ENCODE data around the gene NDN.
A peak's percentile ranks its signal among the peaks of the same experiment; 100 is the strongest.

The NDN gene

DNA sequence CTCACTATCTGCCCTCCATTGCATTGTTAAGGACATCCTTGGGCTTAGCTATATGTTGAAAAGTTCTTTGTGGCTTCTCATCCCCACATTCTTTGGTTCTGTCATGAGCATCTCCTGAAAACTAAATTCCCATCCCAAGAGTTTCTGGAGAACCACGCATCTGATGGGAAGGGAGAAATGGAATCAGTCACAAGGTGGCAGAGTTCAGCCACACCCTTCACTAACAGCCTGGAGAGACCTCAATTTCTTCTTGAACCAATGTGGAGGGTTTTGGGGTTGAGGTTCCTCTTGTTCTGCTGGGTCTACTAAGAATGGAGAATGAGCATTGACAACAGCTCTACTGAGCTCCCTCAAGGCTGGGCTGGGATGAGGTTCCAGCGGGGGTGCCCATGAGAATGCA is 23.9 kb downstream of the NDN start:
- peaks cover 3% of the 10 kb centered on the region for H3K27me3 Mint-ChIP-seq (ENCODE audit: low read depth, poor library complexity)
- H3K4me1 Mint-ChIP-seq: no peaks in the 10 kb centered on the region
- no peak overlapping the region for H3K4me3 Mint-ChIP-seq
- H3K36me3 Mint-ChIP-seq (ENCODE audit: low read depth): no peaks in the 10 kb centered on the region
- no peak overlapping the region for H3K27ac Mint-ChIP-seq
- DNase-seq: no peak
- TF ChIP-seq CTCF (IDR thresholded peaks at IDR 0.05): no peak
- H3K9me3 Mint-ChIP-seq: peaks cover 31% of the 10 kb centered on the region

GRCh38 chr15:23648920-23649515 is 38.1 kb downstream of the NDN start:
- Mint-ChIP-seq H3K9me3 (peaks cover 39% of the 10 kb centered on the region), H3K4me1 (peaks cover 14% of the 10 kb centered on the region), H3K36me3 (ENCODE audit: low read depth) (no peaks in the 10 kb centered on the region), H3K4me3 (peak overlapping the region; percentile 41), H3K27ac (no peak overlapping the region), H3K27me3 (ENCODE audit: low read depth, poor library complexity) (peaks cover 23% of the 10 kb centered on the region)
- TF ChIP-seq CTCF (IDR thresholded peaks at IDR 0.05): peak; percentile 61
- DNase-seq: peak; percentile 70

GRCh38 chr15:23647421-23648370 is 39.4 kb downstream of the NDN start, which contains the start of gene MAGEL2:
MAGEL2 (minus strand) TSS chr15:23647867; CDS start chr15:23647742, 125 bp downstream.
- peaks cover 20% of the 10 kb centered on the region for H3K27me3 Mint-ChIP-seq (ENCODE audit: low read depth, poor library complexity)
- TF ChIP-seq CTCF (IDR thresholded peaks at IDR 0.05): no peak
- peak; percentile 60 for DNase-seq
- peaks cover 18% of the 10 kb centered on the region for H3K4me1 Mint-ChIP-seq
- no peaks in the 10 kb centered on the region for H3K36me3 Mint-ChIP-seq (ENCODE audit: low read depth)
- peaks cover 45% of the 10 kb centered on the region for H3K9me3 Mint-ChIP-seq
- H3K27ac Mint-ChIP-seq: no peak within 1 kb of the TSS
- peak within 1 kb of the TSS; percentile 88 for H3K4me3 Mint-ChIP-seq

GRCh38 chr15:23647001-23647295 is 40.2 kb downstream of the NDN start:
- DNase-seq: no peak
- peaks cover 46% of the 10 kb centered on the region for H3K9me3 Mint-ChIP-seq
- TF ChIP-seq CTCF (IDR thresholded peaks at IDR 0.05): no peak
- H3K4me3 Mint-ChIP-seq: peak overlapping the region; percentile 78
- H3K27ac Mint-ChIP-seq: no peak overlapping the region
- peaks cover 18% of the 10 kb centered on the region for H3K4me1 Mint-ChIP-seq
- no peaks in the 10 kb centered on the region for H3K36me3 Mint-ChIP-seq (ENCODE audit: low read depth)
- H3K27me3 Mint-ChIP-seq (ENCODE audit: low read depth, poor library complexity): peaks cover 22% of the 10 kb centered on the region

DNA sequence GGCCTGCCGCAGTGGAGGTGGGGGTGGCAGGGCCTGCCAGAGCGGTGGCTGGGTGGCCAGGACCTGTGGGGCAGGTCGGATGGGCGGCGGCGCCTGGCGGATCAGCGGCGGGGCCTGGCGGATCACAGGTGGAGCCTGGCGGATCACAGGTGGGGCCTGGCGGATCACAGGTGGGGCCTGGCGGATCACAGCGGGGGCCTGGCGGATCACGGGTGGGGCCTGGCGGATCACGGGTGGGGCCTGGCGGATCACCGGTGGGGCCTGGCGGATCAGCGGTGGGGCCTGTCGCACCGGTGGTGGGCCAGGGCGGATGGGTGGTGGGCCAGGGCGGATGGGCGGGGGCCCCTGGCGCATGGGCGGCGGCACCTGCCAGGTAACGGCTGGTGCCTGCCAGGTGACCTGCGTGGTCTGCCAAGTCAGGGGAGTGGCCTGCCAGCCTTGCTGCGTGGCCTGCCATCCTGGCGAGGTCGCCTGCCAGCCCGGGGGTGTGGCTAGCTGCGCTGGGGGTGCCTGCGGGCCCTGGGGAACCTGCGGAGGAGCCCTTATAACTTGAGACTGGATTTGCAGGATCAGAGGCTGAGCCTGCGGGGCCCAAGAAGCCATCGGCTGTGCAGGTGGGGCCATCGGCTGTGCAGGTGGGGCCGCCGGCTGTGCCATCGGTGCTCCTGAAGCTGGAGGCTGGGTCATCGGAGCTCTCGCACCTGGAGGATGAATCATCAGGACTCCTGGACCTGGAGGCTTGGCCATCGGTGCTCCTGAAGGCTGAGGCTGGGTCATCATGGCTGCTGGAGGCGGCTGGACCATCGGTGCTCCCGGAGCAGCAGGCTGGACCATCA is 40.7 kb downstream of the NDN start:
- peak overlapping the region; percentile 78 for H3K4me3 Mint-ChIP-seq

More for the DNA sequence above, 40.7 kb downstream of the NDN start:
- no peak for DNase-seq
- no peak for TF ChIP-seq CTCF (IDR thresholded peaks at IDR 0.05)
- H3K4me1 Mint-ChIP-seq: peaks cover 18% of the 10 kb centered on the region
- peaks cover 48% of the 10 kb centered on the region for H3K9me3 Mint-ChIP-seq
- no peak overlapping the region for H3K27ac Mint-ChIP-seq
- H3K36me3 Mint-ChIP-seq (ENCODE audit: low read depth): no peaks in the 10 kb centered on the region
- H3K27me3 Mint-ChIP-seq (ENCODE audit: low read depth, poor library complexity): peaks cover 23% of the 10 kb centered on the region

All from nephron progenitor cell (in vitro differentiated cells).